Activated T-cell treated with anti-CD3 and anti-CD28 coated beads for 1 hour (primary cell): ENCODE results near the gene PAPOLA.
"Not testable (repeated sequence)": the region's sequence is repeated elsewhere in the genome, so short reads cannot be mapped to it uniquely, and the experiment has no call there.

Experiments
- DNase-seq: peaks from one replicate; pipeline ENCODE4 v3.0.0-alpha.2; 2020; ENCODE audit warnings: low read depth

The PAPOLA gene

DNA sequence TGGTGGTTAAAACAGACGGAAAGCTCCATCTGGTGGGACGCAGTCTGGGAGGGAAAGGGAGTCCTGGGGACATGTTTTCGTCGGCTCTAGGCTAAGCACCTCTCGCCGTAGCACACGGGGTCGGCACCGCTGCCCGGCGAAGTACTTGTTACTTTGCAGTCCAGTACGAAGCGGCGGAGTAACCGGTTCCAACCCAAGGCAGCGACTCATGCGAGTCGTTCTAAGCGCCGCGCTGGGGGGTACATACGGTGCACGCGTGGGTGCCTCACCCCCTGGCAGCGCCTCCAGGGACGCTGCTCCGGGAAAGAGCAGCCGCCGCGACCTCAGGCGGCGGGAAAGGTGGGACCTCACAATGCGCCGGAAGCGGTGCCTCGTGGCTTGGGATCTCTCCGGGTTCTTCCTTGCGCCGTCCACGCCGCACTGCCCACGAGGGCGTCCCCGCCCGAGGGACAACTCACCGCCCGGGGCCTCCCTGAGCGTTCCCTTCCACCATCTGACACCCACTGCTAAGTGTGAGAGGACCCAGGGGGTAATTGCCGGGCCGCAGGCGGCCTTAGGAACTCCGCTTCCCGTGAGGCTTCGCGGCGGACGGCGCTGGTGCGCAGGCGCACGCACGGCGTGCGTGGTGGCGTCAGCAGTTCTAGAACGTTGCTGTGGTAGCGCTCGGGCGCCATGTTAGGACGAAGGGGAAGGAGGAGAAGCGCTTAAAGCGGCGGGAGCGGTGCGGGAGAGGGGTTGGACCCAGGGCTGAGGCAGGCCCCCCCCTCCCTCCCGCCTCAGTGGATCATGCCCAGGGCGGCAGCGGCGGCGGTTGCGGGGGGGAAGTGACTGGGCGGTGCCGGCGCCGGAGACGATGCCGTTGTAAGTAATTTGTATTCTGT lies at the start of gene PAPOLA:
Gene PAPOLA, plus strand, starts transcription at position 643 of the 881 bp plus-strand sequence. Its CDS starts 211 bp downstream, at position 854.
- DNase-seq = peak; percentile 92

DNA sequence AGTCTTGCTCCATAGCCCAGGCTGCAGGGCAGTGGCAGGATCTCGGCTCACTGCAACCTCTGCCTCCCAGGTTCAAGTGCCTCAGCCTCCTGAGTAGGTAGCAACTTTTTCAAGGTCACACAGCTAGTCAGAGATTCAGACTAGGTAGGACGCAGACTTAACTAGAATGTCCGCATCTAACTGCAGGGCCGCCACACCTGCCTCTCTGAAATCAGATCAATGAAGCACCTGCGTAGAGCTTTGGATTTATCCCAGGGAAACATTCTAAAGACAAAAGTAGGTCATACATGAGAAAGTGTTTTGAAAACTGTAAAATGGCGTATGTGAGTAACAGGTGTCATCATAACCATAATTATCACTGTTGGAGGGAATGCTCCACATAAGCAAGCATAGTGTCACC lies 49.5 kb upstream of the PAPOLA start:
- DNase-seq = no peak

DNA sequence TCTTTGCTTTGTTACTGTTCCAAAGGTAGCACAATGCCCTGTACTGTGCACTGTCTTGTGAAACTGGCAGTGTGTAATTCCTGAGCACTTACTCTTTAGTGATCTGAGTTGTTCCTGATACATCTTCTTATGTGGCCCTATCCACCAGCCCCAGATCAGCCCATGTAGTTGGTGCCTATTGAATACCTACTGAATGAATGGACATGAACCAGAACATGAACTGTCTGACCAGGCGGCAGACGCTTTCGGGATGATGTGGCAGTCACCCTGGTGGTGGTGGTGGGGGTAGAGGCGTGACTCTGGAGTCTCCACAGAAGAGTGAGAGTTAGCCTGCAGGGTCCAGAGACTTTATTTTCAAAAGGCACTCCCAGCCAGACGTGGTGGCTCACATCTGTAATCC lies 46.6 kb upstream of the PAPOLA start:
- DNase-seq = no peak

DNA sequence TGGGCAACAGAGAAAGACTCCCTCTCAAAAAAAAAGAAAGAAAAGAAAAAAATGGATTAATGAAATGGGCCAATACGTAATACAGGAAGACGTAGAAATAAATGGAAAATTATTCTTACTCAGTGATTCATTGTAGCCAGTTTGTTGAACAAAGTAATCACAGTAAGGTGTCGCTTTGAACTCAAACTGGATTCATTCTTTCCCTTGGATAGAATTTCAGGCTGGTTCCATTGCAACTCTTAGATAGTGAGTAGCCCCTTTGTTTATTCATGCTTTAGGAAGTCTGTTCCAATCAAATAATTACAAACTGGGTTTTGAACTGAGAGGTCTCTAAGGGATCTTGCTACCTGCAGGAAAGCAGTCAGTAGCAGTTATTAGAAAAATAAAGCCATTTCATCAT lies 42.3 kb upstream of the PAPOLA start:
- no peak for DNase-seq

DNA sequence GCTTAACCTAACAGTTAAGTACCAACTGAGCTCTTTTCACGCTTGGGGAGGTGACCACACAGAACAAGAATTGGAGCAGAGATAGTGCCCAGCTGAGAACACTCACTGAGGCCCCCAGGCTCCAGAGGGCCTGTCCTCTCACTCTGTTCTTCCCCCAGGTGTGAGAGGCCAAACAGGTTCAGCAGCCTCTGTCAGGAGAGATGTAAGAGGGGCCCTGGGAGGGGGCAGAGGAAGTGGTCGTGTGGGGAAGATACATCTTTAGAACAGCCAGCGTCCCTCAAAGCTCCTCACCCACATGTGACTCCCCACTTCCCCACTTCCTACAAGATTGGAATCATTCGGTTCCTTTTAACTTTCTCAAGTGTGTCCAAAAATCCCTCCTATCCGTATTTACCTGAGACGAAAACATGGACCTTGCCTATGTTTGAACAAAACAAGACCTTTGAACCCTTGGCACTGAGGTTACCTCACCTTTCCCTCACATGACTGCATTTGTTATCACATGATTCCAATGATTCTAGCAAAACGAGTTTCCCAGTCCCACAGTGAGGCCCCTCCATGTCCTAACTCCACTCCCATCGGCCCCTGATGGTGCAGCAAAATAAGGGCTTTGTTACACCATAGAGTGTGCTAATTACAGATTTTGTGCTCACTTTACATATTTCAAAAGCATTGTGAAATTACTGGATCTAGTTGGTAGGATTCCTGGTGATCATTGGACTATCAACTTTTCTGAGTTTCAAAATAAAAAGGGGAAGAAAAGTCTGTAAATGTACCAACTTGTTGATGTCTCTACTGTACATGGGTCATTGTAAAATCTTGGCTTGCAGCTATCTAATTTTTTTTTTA lies 40.0 kb upstream of the PAPOLA start:
- no peak for DNase-seq

DNA sequence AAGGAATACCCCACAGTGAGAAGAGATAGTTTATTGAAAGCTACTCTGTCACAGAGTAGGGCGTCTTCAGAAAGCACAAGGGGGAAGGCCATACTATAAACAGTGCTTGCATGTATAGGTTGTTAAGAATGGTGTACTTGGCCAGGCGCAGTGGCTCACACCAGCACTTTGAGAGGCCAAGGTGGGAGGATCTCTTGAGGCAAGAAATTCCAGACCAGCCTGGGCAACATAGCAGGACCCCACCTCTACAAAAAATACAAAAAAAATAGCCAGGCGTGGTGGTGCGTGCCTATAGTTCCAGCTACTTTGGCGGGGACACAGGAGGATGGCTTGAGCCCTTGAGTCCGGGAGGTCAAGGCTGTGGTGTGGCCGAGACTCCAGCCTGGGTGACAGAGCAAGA lies 38.0 kb upstream of the PAPOLA start:
- DNase-seq = no peak

DNA sequence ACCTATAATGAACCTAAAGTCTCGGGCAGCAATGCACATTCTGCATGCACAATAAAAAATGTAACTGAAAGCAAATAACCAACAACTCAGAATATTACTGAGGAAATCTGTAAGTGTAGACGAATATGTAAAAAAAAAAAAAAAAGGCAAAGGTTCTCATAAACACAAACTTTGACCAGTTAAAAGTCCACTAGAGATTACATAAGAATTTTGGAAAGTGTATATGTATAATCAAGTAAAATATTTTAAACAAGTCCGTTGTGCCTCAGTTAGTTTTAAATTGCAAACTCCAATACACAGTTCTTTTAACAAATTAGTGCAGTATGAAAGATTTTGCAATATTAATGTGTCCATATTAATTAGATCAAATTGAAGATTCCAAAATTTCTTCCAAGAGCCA lies 35.3 kb upstream of the PAPOLA start:
- DNase-seq = no peak

DNA sequence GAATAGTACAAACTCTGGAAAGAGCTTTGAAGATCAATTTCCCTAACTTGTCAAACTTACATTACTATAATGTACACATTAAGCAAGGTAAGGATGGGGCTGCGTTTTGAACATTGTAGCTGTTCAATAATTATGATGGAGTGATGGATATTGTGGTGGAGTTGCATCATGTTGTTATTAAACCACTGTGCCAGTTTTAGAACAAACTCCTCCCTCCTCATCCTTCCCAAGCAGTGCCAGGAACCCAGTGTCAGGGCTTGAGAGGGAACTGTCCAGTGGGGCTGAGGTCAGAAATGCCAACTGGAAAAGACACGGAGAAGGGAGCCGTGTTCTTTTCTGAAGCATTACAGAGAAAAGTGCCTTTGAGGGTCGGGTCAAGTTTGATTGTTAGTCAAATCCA lies 31.9 kb upstream of the PAPOLA start:
- no peak for DNase-seq

DNA sequence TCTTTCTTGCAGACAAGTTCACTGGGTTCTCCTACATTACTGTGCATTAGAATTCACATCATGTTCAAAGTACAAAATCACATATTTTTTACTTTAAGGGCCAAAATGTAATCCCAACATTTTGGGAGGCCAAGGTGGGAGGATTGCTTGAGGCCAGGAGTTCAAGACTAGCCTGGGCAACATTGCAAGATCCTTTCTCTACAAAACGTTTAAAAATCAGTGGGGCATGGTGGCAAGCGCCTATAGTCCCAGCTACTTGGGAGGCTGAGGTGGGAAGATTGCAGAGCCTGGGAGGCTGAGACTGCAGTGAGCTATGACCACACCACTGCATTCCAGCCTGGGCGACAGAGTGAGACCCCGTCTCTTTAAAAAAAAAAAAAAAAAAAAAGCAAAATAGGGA lies 31.2 kb upstream of the PAPOLA start:
- not testable (repeated sequence) for DNase-seq

DNA sequence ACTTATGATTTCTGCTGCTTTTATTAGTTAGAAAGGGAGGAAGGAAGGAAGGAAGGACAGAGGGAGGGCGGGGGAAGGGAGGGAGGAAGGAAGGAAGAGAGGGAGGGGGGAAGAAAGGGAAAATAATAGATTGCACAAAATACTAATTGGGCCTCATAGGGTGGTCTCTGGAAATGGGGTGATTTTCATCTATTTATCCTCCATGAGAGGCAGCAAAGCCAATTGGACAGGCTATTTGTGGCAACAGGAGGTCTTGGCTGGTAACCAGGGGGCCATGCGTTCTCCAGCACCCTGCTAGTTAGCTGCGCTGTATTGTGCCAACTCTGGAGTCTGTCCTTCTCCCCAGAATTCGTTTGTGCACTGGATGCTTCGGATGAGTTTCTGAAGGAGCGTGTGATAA lies 24.1 kb upstream of the PAPOLA start:
- no peak for DNase-seq

DNA sequence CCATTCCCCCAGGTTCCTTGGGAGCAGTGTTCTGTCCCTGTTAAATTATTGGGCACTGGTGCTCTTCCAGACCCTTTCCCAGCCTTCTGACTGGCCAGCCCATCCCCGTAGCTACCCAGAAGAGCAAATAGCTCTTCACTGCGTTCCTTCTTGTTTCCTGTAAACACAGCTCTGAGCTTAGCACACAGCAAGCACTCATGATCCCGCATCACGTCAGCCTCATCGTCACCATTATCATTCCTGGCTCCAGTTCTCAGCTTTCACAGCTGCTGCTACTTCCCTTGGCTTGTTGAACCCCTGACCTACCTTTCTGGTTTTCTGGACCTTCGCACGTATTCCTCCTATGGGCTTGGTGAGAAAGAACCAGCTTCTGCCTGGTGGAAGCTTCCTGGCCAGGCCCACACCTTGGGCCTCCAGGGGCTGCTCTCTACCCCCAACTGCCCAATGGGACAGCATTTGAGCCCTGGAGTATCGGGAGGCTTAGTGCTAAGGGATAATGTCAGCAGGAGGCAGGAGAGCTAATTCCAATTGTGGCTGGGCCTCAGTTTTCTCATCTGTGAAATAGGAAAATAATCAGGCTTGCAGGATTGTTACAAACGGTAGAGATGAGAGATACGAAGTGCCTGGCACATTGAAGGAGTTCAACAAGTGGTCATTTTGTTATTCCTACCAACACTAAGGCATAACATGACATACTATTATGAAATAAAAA lies 22.6 kb upstream of the PAPOLA start:
- no peak for DNase-seq

DNA sequence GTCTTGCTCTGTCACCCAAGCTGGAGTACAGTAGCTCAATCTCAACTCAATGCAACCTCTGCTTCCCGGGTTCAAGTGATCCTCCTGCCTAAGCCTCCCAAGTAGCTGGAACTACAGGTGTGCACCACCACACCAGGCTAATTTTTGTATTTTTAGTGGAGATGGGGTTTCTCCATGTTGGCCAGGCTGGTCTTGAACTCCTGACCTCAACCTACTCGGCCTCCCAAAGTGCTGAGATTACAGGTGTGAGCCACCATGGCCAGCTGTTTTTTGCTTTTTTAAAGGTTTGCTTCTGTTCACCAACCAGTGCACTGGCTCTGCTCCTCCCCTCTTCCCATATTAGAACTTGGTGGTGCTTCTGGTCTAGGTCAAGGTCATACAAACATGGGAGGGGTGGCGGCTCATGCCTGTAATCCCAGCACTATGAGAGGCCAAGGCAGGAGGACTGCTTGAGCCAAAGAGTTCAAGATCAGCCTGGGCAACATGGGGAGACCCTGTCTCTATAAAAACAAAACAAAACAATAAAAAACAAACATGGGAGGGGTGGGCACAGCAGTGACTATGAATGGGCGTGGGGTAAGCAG lies 20.4 kb upstream of the PAPOLA start:
- DNase-seq = no peak

DNA sequence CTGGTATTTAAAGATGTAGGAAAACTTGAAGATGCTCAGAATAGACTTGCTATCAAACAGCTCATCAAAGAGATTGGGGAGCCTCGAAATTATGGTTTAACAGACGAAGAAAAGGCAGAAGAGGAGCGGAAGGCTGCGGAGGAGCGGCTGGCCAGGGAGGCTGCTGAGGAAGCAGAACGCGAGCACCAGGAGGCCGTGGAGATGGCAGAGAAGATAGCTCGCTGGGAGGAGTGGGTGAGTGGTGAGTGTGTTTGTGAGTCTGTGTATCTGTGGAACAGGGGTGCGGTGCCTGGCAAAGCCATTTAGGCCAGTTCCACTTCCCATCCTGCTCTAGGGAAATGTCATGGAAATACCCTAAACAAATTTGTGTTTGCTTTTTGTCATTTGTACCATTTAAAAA lies 19.2 kb upstream of the PAPOLA start:
- no peak for DNase-seq

DNA sequence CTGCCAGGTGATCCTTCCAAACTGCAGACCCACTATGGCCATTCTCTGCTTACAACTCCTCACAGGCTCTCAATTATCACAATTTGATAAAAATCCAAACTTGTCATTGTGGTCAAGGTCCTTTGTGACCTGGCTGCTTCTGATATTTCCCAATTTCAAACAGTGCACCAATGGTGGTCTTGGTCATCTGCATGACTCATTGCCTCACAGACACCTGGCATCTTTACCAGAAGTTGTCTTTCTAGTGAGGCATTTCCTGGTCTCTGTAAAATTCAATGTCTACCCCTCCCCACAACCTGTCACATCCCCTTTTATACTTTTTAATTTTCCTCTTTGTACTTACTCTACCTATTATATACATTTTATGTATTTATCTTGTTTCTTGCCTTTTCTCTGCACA lies 17.8 kb upstream of the PAPOLA start:
- DNase-seq = no peak

DNA sequence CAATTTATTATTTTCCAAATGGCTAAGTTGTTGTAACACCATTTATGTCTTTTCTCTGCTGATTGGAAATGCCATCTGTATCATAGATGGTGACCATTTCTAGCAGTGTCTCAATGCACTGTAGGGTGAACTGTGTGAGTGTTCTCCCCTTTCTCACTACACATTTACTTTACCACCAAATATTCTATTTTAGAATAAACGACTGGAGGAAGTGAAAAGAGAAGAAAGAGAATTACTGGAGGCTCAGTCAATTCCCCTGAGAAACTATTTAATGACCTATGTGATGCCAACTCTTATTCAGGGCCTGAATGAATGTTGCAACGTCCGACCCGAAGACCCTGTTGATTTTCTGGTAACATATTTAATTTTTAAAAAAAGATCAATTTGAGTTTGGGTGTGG lies 15.5 kb upstream of the PAPOLA start:
- DNase-seq = no peak

DNA sequence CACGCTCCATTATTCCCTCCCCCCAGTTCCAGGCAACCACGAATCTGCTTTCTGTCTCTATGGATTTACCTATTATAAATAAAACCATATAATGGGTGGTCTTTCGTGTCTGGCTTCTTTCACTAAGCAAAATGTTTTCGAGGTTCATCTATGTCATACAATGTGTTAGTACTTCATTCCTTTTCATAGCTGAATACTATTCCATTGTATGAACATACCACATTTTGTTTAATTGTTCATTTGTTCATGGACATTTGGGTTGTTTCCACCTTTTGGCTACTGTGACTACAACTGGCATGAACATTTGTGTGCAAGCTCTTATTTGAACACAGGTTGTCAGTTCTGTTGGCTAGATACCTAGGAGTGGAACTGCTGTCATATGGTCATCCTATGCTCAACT lies 12.9 kb upstream of the PAPOLA start:
- no peak for DNase-seq

DNA sequence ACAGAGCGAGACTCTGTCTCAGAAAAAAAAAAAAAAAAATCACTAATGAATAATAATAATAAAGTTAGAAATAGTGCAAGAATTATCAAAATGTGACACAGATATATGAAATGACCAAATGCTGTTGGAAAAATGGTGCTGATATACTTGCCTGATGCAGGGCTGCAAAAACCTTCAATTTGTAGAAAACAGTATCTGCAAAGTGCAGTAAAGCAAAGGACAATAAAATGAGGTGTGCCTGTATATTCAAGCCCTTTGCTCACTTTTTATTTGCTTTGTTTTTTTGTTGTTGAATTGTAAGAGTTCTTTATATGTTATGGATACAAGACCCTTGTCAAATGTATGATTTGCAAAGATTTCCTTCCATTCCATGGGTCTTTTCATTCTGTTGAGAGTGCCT lies 9.0 kb upstream of the PAPOLA start:
- DNase-seq = no peak

DNA sequence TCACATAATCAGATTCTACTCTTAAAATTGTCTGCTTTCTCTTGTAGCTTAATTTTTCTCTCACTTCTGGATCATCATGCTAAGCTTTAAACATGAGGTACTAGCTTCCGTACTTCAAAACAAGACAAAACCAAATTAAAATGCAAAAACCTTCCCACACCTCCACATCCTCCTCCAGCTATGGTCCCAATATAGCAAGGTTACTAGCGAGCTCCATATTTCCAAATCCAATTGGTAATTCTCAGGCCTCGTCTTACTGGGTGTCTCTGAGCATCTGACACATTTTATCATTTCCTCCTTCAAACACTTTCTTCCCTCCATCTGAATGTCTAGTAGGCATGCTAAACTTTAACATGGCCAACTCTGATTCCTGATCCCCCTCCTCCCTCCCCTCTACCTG lies 7.9 kb upstream of the PAPOLA start:
- DNase-seq = no peak

DNA sequence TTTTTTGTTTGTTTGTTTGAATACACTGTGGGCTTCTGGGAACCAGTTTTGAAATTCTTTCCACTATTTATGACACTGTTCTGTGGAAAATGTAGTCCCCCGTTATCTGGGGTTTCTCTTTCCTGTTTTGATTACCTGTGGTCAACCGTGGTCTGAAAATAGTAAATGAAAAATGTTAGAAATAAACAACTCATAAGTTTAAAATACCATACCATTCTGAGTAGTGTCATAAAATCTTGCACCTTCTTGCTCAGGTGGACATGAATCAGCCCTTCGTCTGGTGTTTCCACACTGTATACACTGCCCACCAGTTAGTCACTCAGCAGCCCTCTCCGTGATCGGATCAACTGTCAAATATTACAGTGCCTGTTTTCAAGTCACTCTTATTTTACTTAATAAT lies 5.1 kb upstream of the PAPOLA start:
- no peak for DNase-seq

DNA sequence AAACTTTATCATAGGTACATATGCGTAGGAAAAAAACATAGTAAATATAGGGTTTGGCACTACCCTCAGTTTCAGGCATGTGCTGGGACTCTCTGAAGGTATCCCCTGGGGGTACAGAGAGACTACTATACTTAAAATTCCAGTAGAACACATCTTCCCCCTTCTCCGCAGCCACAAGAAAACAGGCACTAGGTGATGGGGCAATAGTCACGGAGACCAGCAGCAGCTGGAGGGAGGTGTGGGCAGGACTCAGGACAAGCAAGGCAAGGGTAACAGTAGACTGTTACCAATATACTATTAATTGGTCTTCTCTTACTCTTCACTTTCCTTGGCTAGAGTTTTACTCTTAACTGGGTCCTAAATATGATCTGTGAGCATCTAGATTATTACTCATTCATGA lies 4.6 kb upstream of the PAPOLA start:
- no peak for DNase-seq

DNA sequence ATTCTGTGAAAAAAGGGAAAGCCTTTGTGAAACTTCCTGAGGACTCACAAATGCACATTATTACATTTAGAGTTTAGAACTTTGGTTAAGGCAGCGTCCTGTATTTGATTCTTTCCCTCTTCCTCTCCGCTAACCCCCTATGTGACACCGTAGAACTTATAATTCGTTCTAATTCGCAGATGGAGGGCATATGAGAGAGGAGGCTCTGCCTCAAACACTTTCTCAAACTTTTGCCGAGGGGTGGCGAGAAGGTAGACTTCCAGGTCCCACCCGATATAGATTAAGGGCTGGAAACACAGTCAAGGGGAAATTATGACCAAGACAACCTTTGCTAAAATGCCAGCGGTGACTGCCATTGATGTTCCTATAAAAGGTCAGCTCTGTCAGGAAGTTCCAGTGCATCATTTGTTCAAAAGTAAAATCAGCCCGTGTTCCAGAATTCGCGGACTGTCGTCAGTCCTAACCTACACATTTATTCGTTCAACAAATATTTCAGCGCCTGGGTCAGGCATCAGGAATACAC lies 904 bp upstream of the PAPOLA start:
- no peak for DNase-seq
